ENCODE measurements around the gene S100A2. TPM values are rescaled to one million over a fixed set of nuclear protein-coding genes. Genes with fewer than 3 reads are reported as not detected.
A peak's percentile ranks its signal among the peaks of the same experiment; 100 is the strongest.

S100A2 gene
- total RNA-seq, 1 donor from 2014 or later = not detected

- H3K4me1 Mint-ChIP-seq = peaks cover 8% of the 10 kb centered on the region
- no peak for TF ChIP-seq CTCF (conservative IDR thresholded peaks at IDR 0.05)
- H3K9me3 Mint-ChIP-seq = no peaks in the 10 kb centered on the region
- no peak for DNase-seq (ENCODE audit: low read depth, low spot score)
- H3K36me3 Mint-ChIP-seq (ENCODE audit: low read depth) = no peaks in the 10 kb centered on the region
- H3K4me3 Mint-ChIP-seq = no peak overlapping the region
- no peaks in the 10 kb centered on the region for H3K27me3 Mint-ChIP-seq (ENCODE audit: low read depth)
- H3K27ac Mint-ChIP-seq (ENCODE audit: unreplicated experiment) = no peak overlapping the region
Observed at GRCh38 chr1:153519242-153519641, 46.4 kb downstream of the S100A2 start.

GRCh38 chr1:153515504-153516394 lies 49.9 kb downstream of the S100A2 start:
- Mint-ChIP-seq H3K27me3 (ENCODE audit: low read depth) (no peaks in the 10 kb centered on the region), H3K27ac (ENCODE audit: unreplicated experiment) (peak overlapping the region; percentile 83)

GRCh38 chr1:153513666-153514065 lies 52.0 kb downstream of the S100A2 start:
- TF ChIP-seq CTCF (conservative IDR thresholded peaks at IDR 0.05) = no peak
- Mint-ChIP-seq H3K4me1 (peaks cover 9% of the 10 kb centered on the region), H3K36me3 (ENCODE audit: low read depth) (no peaks in the 10 kb centered on the region), H3K27ac (ENCODE audit: unreplicated experiment) (peak overlapping the region; percentile 89), H3K9me3 (no peaks in the 10 kb centered on the region), H3K4me3 (no peak overlapping the region), H3K27me3 (ENCODE audit: low read depth) (no peaks in the 10 kb centered on the region)
- DNase-seq (ENCODE audit: low read depth, low spot score) = no peak

More at GRCh38 chr1:153515504-153516394, 49.9 kb downstream of the S100A2 start:
- no peak overlapping the region for H3K4me3 Mint-ChIP-seq
- peaks cover 13% of the 10 kb centered on the region for H3K4me1 Mint-ChIP-seq
- no peaks in the 10 kb centered on the region for H3K36me3 Mint-ChIP-seq (ENCODE audit: low read depth)
- no peaks in the 10 kb centered on the region for H3K9me3 Mint-ChIP-seq
- no peak for TF ChIP-seq CTCF (conservative IDR thresholded peaks at IDR 0.05)
- DNase-seq (ENCODE audit: low read depth, low spot score) = no peak

- no peak for DNase-seq (ENCODE audit: low read depth, low spot score)
- TF ChIP-seq CTCF (conservative IDR thresholded peaks at IDR 0.05) = no peak
- H3K9me3 Mint-ChIP-seq = no peaks in the 10 kb centered on the region
- H3K4me3 Mint-ChIP-seq = no peak overlapping the region
- peaks cover 6% of the 10 kb centered on the region for H3K4me1 Mint-ChIP-seq
- no peaks in the 10 kb centered on the region for H3K36me3 Mint-ChIP-seq (ENCODE audit: low read depth)
- no peak overlapping the region for H3K27ac Mint-ChIP-seq (ENCODE audit: unreplicated experiment)
- H3K27me3 Mint-ChIP-seq (ENCODE audit: low read depth) = no peaks in the 10 kb centered on the region
Observed at GRCh38 chr1:153513023-153513422, 52.6 kb downstream of the S100A2 start.

Other genes with a start within 250 kb of the S100A2 start
- gene PGLYRP4, start 217.0 kb downstream of the S100A2 start, total RNA-seq = not detected in 2 replicates
- not detected in 2 replicates for gene S100A9, start 208.0 kb downstream of the S100A2 start, total RNA-seq
- gene S100A12, start 190.2 kb downstream of the S100A2 start, total RNA-seq = not detected in 2 replicates
- gene S100A8, start 174.8 kb downstream of the S100A2 start, total RNA-seq = not detected in 2 replicates
- gene S100A7A, start 149.3 kb downstream of the S100A2 start, total RNA-seq = not detected in 2 replicates
- not detected in 2 replicates for gene S100A7, start 105.2 kb downstream of the S100A2 start, total RNA-seq
- gene S100A6, start 29.9 kb downstream of the S100A2 start, total RNA-seq = not detected in 2 replicates
- not detected in 2 replicates for gene S100A5, start 24.9 kb downstream of the S100A2 start, total RNA-seq
- gene S100A4, start 20.0 kb downstream of the S100A2 start, total RNA-seq = 10.3 and 11.7 TPM in 2 replicates
- not detected in 2 replicates for gene S100A3, start 16.6 kb downstream of the S100A2 start, total RNA-seq
- gene S100A16, start 47.3 kb upstream of the S100A2 start, total RNA-seq = 5.3 and 7.1 TPM in 2 replicates
- not detected in 2 replicates for gene S100A14, start 50.5 kb upstream of the S100A2 start, total RNA-seq
- 30.2 and 33.7 TPM in 2 replicates for gene S100A13, start 61.7 kb upstream of the S100A2 start, total RNA-seq
- gene S100A1, start 62.6 kb upstream of the S100A2 start, total RNA-seq = not detected in 2 replicates
- 132 and 136 TPM in 2 replicates for gene CHTOP, start 68.2 kb upstream of the S100A2 start, total RNA-seq
- gene SNAPIN, start 92.9 kb upstream of the S100A2 start, total RNA-seq = 52.8 and 55.4 TPM in 2 replicates
- gene ILF2, start 105.1 kb upstream of the S100A2 start, total RNA-seq = 404 and 407 TPM in 2 replicates
- gene NPR1, start 112.8 kb upstream of the S100A2 start, total RNA-seq = 0.57 and 0.93 TPM in 2 replicates
- gene INTS3, start 162.2 kb upstream of the S100A2 start, total RNA-seq = 78.4 and 79.2 TPM in 2 replicates
- 16.8 and 18.1 TPM in 2 replicates for gene SLC27A3, start 209.6 kb upstream of the S100A2 start, total RNA-seq

All from neural crest cell (in vitro differentiated cells).